GM21526 (cell line): Measurements from ENCODE around the gene RIOX2.

Experiments
- ATAC-seq: cut with Tn5 transposase; IDR thresholded peaks from one replicate; pipeline ENCODE4 v1.9.1; 2021; ENCODE audit warnings: moderate library complexity; ENCODE audit not compliant: unreplicated experiment, low FRiP score

RIOX2 gene

GRCh38 chr3:97991293-97991682 is 19.1 kb upstream of the RIOX2 start:
- ATAC-seq: no peak

- ATAC-seq: no peak
Measured at GRCh38 chr3:97990624-97991292, 18.5 kb upstream of the RIOX2 start.

GRCh38 chr3:97988784-97989568 is 16.7 kb upstream of the RIOX2 start:
- ATAC-seq: no peak

- no peak for ATAC-seq
Measured at GRCh38 chr3:97987306-97987705, 15.1 kb upstream of the RIOX2 start.

- ATAC-seq: no peak
Measured at GRCh38 chr3:97983933-97984491, 11.8 kb upstream of the RIOX2 start.

GRCh38 chr3:97981886-97982285 is 9.7 kb upstream of the RIOX2 start:
- no peak for ATAC-seq

GRCh38 chr3:97979610-97980009 is 7.4 kb upstream of the RIOX2 start:
- no peak for ATAC-seq

GRCh38 chr3:97975466-97975865 is 3.2 kb upstream of the RIOX2 start:
- no peak for ATAC-seq

GRCh38 chr3:97974996-97975395 is 2.8 kb upstream of the RIOX2 start:
- no peak for ATAC-seq

GRCh38 chr3:97972976-97973375 is 745 bp upstream of the RIOX2 start:
- ATAC-seq: no peak

GRCh38 chr3:97970956-97971620 is 1.1 kb downstream of the RIOX2 start:
- ATAC-seq: no peak

- no peak for ATAC-seq
Measured at GRCh38 chr3:97970156-97970555, 2.1 kb downstream of the RIOX2 start.

- no peak for ATAC-seq
Measured at GRCh38 chr3:97969541-97969940, 2.7 kb downstream of the RIOX2 start.

GRCh38 chr3:97968376-97968775 is 3.9 kb downstream of the RIOX2 start:
- ATAC-seq: no peak

GRCh38 chr3:97967966-97968365 is 4.3 kb downstream of the RIOX2 start:
- no peak for ATAC-seq

GRCh38 chr3:97960993-97961766 is 11.1 kb downstream of the RIOX2 start:
- ATAC-seq: no peak

GRCh38 chr3:97960551-97960950 is 11.7 kb downstream of the RIOX2 start:
- ATAC-seq: no peak

- no peak for ATAC-seq
Measured at GRCh38 chr3:97959872-97960271, 12.4 kb downstream of the RIOX2 start.

- no peak for ATAC-seq
Measured at GRCh38 chr3:97958796-97959195, 13.4 kb downstream of the RIOX2 start.

- ATAC-seq: no peak
Measured at GRCh38 chr3:97958396-97958795, 13.8 kb downstream of the RIOX2 start.
